Stomach (tissue), 9 donors: ENCODE results near the gene JDP2. TPM values are rescaled to one million over a fixed set of nuclear protein-coding genes. Genes with fewer than 3 reads are reported as not detected.

ENCODE experiments used
- DNase-seq, 2 donors: peaks; one replicate each; pipeline versions ENCODE4 v3.0.0 to v3.0.0-alpha.2; 2013 to 2019
- H3K27ac ChIP-seq, 5 donors: fragments of 200-600 bp in 4 of 5; sonication (generic) in 4 of 5; one replicate each; pipeline ENCODE4 v1.5.1; 2013 to 2019; ENCODE audit warnings: mild to moderate bottlenecking in 1 of 5, moderate library complexity in 1 of 5
- H3K27me3 ChIP-seq, 3 donors: fragments of 200-600 bp; sonication (generic); one replicate each; pipeline ENCODE4 v1.5.1; 2017 to 2019; ENCODE audit warnings: mixed run types in 1 of 3
- H3K36me3 ChIP-seq, 4 donors: fragments of 200-600 bp; sonication (generic); 1 replicate in 3 of 4; 2 replicates in 1 of 4; pipeline ENCODE4 v1.5.1; 2016 to 2019
- H3K4me1 ChIP-seq, 4 donors: fragments of 200-600 bp; sonication (generic); one replicate each; pipeline ENCODE4 v1.5.1; 2016 to 2019
- H3K4me3 ChIP-seq, 4 donors: fragments of 200-600 bp; sonication (generic) in 3 of 4; one replicate each; pipeline ENCODE4 v1.5.1; 2016 to 2019; ENCODE audit warnings: mild to moderate bottlenecking in 1 of 4
- H3K9me3 ChIP-seq, 4 donors: fragments of 200-600 bp; sonication (generic); one replicate each; pipeline ENCODE4 v1.5.1; 2016 to 2019
- CTCF ChIP-seq, 7 experiments: fragments of 450-650 bp in 4 of 7; fragments of 200-600 bp in 3 of 7; sonication (generic) in 3 of 7; IDR thresholded peaks; one replicate each; pipeline ENCODE4 v1.5.1; 2016 to 2019; ENCODE audit warnings: antibody characterized with exemption in 7 of 7, control low read depth in 2 of 7, mild to moderate bottlenecking in 1 of 7
- EP300 ChIP-seq: sonication (generic); formaldehyde crosslinking; IDR thresholded peaks from one replicate; pipeline ENCODE4 v1.6.1; 2017; ENCODE audit warnings: antibody characterized with exemption
- POLR2A ChIP-seq, 4 donors: fragments of 450-650 bp; IDR thresholded peaks; one replicate each; pipeline ENCODE4 v1.6.1; 2016; ENCODE audit warnings: antibody characterized with exemption in 4 of 4, control low read depth in 2 of 4, mild to moderate bottlenecking in 1 of 4, moderate library complexity in 1 of 4
- POLR2AphosphoS5 ChIP-seq, 3 donors: sonication (generic); formaldehyde crosslinking; IDR thresholded peaks; one replicate each; pipeline ENCODE4 v1.6.1; 2016; ENCODE audit warnings: antibody characterized with exemption in 3 of 3
- WGBS, 5 donors: extraction: QIAGEN DNeasy Blood & Tissue Kit in 3 of 5; methylation state at CpG; one replicate each; pipeline versions ENCODE4 v1.1.5 to v1.1.7; 2013 to 2018; 5-methylcytosine and 5-hydroxymethylcytosine counted together
- intact Hi-C: fragments of 100-400 bp; cut with DNase I; formaldehyde crosslinking; loops from one replicate; pipeline ENCODE4 v1.15.1; 2023; ENCODE audit warnings: low total_unique reads
- polyA plus RNA-seq, 3 donors: library from polyadenylated mRNA; stranded (reverse); fragments of 200-250 nt; gene quantifications; one replicate each; pipeline ENCODE4 v1.2.3, GENCODE V29; 2013
- total RNA-seq, 5 donors: library from RNA; depleted of rRNA; stranded (reverse); fragments of >200 nt; gene quantifications; one replicate each; pipeline versions ENCODE4 v1.1.0 to v1.2.3, GENCODE V29; 2014 to 2016
- donor health status: healthy with polysubstance abuse.
- donor health status: Bipolar disorder and iron deficiency.
- donor health status: healthy.

JDP2 gene
- total and polyA plus RNA-seq, 8 donors: 10.3 to 145 (median 31.6) TPM

DNA sequence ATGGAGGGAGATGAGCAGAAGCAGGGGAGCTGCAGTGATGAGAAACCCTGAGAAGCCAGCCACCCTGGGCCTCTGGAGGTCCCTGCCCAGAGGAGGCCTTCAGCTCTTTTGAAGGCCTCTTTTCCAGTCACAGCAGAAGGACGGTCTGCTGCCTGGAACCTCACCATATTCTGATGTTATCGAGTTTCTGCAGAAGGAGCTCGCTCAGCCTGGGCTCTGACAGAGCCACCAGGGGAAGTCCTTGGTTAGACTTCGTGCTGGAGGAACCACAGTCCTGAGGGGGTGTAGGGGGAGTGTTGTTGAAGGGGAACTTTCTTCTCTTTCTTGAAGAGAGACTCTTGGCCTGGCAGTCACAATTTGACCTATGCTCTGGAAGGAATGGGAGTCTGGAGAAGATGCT lies 69.4 kb downstream of the JDP2 start:
- 63 to 80% (median 77%) methylated on average over 4 of the region's 4 CpGs for WGBS, 5 donors
- no peaks in the 10 kb centered on the region for H3K36me3 ChIP-seq
- H3K4me3 ChIP-seq: no peak overlapping the region
- TF ChIP-seq POLR2AphosphoS5 (IDR thresholded peaks at IDR 0.05): no peak
- TF ChIP-seq POLR2A (IDR thresholded peaks at IDR 0.05): no peak
- no peak for TF ChIP-seq EP300
- TF ChIP-seq CTCF (IDR thresholded peaks at IDR 0.05): no peak
- intact Hi-C loops: no loop called here
- no peaks in the 10 kb centered on the region for H3K4me1 ChIP-seq
- H3K27me3 ChIP-seq: no peaks in the 10 kb centered on the region
- no peak overlapping the region for H3K27ac ChIP-seq
- no peak for DNase-seq
- no peaks in the 10 kb centered on the region for H3K9me3 ChIP-seq

DNA sequence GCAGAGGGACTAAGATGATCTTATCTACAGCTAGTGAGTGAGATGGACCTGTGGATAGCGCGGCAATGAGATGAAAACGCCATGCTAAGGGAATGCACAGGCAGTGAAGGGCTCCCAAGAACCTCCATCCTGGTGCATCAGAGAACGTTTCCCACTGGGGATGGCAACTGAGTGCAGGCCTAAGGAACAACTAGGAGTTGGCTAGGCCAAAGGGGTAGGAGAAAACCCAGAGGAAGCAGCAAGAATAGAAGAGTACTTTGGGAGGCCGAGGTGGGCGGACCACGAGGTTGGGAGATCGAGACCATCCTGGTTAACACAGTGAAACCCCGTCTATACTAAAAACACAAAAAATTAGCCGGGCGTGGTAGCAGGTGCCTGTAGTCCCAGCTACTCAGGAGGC lies 69.9 kb downstream of the JDP2 start:
- 90 to 94% (median 92%) methylated on average over 11 of the region's 11 CpGs for WGBS, 5 donors
- Histone ChIP-seq H3K4me1 (no peaks in the 10 kb centered on the region), H3K27me3 (no peaks in the 10 kb centered on the region), H3K9me3 (no peaks in the 10 kb centered on the region), H3K27ac (no peak overlapping the region), H3K4me3 (no peak overlapping the region), H3K36me3 (no peaks in the 10 kb centered on the region)
- no peak for TF ChIP-seq POLR2AphosphoS5 (IDR thresholded peaks at IDR 0.05)
- TF ChIP-seq EP300: no peak
- TF ChIP-seq POLR2A (IDR thresholded peaks at IDR 0.05): no peak
- TF ChIP-seq CTCF (IDR thresholded peaks at IDR 0.05): no peak
- DNase-seq: no peak
- intact Hi-C loops: no loop called here

DNA sequence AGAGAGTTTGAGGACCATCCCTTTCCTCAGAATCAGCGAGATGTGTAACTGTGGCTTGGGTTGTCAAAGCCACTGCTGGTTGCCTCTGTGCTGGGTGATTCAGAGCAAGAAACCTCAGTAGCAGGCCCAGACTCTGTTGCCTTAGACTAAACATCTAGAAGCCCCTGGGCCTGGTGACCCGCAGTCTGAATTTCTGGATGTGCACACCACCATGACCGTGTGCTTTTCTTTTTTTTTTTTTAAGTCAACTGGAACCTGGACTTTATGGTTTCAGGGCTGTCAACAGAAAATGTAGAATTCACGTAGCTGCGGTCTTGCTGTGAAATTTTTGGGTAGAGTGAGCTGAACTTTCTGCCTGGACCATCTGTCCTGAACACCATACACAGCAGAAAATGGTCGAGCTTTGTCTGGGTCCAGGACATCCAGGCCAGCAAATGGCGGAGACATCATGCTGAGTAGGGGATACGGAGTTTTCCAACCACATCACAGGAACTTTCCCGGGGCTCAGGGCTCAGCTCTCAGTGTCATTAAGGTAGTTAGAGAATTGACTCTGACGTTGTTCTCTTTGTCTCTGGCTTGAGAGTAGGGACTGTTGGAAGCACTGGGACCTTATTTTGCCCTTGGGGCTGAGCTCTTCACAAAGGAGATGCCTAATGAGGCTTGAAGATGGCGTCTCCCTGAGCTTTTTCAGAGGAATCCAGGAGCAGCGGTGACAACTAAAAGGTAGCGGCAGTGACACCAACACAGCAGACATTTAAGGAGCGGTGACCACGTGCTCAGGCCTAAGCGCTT lies 71.5 kb downstream of the JDP2 start:
- Histone ChIP-seq H3K36me3 (no peaks in the 10 kb centered on the region), H3K27ac (no peak overlapping the region), H3K27me3 (no peaks in the 10 kb centered on the region), H3K4me3 (no peak overlapping the region), H3K9me3 (no peaks in the 10 kb centered on the region), H3K4me1 (no peaks in the 10 kb centered on the region)
- no peak for DNase-seq
- intact Hi-C loops: no loop called here
- no peak for TF ChIP-seq CTCF (IDR thresholded peaks at IDR 0.05)
- no peak for TF ChIP-seq POLR2A (IDR thresholded peaks at IDR 0.05)
- no peak for TF ChIP-seq EP300
- TF ChIP-seq POLR2AphosphoS5 (IDR thresholded peaks at IDR 0.05): no peak
- WGBS, 5 donors: 83 to 92% (median 88%) methylated on average over 16 of the region's 16 CpGs

- intact Hi-C loops: no loop called here
- no peak for DNase-seq
- H3K27ac ChIP-seq: no peak overlapping the region
- 86 to 95% (median 93%) methylated on average over 3 of the region's 3 CpGs for WGBS, 5 donors
- H3K36me3 ChIP-seq: no peaks in the 10 kb centered on the region
- H3K27me3 ChIP-seq: no peaks in the 10 kb centered on the region
- no peaks in the 10 kb centered on the region for H3K9me3 ChIP-seq
- H3K4me1 ChIP-seq: no peaks in the 10 kb centered on the region
- TF ChIP-seq CTCF (IDR thresholded peaks at IDR 0.05) (no peak), POLR2A (IDR thresholded peaks at IDR 0.05) (no peak), POLR2AphosphoS5 (IDR thresholded peaks at IDR 0.05) (no peak), EP300 (no peak)
- H3K4me3 ChIP-seq: no peak overlapping the region
Observed at GRCh38 chr14:75501080-75501479, 73.3 kb downstream of the JDP2 start.
